GM12874 (cell line): ENCODE results near the gene EEF1A1.

ENCODE experiments used
- TF ChIP-seq, protein P1 (sequence below): IDR thresholded peaks from 2 replicates; pipeline ENCODE4 v1.5.1; 2011; ENCODE audit warnings: low read depth, mild to moderate bottlenecking, control low read depth, low read length, moderate library complexity; ENCODE audit not compliant: insufficient read depth

The EEF1A1 gene

DNA sequence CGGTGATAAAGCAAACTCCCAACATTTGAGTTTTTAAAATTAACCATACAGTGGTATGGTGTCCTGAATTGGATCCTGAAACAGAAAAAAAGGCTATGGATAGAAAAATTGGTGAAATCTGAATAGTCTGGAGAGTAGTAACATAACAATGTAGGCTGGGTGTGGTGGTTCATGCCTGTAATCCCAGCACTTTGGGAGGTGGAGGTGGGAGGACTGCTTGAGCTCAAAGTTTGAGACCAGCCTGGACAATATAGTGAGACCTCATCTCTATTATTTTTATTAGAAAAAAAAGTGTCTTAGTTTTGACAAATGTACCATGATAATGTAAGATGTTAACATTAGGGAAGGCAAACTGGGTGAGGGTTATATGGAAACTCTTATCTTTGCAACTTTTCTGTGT, 11.0 kb downstream of the EEF1A1 start:
- TF ChIP-seq, protein P1, sequence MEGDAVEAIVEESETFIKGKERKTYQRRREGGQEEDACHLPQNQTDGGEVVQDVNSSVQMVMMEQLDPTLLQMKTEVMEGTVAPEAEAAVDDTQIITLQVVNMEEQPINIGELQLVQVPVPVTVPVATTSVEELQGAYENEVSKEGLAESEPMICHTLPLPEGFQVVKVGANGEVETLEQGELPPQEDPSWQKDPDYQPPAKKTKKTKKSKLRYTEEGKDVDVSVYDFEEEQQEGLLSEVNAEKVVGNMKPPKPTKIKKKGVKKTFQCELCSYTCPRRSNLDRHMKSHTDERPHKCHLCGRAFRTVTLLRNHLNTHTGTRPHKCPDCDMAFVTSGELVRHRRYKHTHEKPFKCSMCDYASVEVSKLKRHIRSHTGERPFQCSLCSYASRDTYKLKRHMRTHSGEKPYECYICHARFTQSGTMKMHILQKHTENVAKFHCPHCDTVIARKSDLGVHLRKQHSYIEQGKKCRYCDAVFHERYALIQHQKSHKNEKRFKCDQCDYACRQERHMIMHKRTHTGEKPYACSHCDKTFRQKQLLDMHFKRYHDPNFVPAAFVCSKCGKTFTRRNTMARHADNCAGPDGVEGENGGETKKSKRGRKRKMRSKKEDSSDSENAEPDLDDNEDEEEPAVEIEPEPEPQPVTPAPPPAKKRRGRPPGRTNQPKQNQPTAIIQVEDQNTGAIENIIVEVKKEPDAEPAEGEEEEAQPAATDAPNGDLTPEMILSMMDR = no peak

DNA sequence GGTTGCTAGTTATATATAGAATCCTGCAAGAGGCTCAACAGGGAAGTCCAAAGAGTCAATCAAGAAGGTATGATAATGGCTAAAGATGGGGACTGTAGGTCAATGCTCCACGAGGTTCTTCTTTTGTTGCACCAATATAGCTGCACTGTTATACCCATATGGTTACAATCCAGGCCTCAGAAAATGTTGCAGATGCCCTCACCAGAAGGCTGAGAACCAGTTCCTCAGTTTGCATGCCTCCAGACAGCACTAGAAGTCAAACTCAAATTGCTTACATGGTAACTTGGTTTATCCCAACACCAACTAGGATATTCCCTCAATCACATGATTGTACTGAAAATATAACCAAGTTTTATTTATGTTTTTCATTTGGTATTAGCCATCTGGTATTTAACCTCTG, 12.1 kb downstream of the EEF1A1 start:
- TF ChIP-seq, protein P1 = no peak

DNA sequence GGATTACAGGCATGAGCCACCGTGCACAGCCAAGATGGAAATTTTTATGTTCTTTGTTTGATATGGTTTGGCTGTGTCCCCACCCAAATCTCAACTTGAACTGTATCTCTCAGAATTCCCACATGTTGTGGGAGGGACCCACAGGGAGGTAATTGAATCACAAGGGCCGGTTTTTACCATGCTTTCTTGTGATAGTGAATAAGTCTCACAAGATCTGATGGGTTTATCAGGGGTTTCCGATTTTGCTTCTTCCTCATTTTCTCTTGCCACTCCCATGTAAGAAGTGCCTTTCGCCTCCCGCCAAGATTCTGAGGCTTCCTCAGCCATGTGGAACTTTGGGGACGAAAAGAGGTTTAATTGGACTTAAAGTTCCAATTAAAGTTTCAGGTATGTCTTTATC, 14.6 kb downstream of the EEF1A1 start:
- TF ChIP-seq, protein P1 = no peak

DNA sequence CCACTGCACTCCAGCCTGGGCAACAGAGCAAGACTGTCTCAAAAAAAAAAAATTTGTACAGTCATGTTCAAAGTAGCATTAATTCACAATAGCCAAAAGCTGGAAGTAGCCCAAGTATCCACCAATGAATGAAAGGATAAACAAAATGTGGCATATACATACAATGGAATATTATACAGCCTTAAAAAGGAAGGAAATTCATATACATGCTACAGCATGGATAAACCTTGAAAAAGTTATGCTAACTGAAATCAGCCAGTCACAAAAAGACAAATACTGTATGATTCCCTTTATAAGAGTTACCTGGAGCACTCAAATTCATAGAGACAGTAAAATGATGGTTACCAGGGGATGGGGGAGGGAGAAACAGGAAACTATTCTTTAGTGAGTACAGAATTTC, 15.7 kb downstream of the EEF1A1 start:
- TF ChIP-seq, protein P1 = no peak

DNA sequence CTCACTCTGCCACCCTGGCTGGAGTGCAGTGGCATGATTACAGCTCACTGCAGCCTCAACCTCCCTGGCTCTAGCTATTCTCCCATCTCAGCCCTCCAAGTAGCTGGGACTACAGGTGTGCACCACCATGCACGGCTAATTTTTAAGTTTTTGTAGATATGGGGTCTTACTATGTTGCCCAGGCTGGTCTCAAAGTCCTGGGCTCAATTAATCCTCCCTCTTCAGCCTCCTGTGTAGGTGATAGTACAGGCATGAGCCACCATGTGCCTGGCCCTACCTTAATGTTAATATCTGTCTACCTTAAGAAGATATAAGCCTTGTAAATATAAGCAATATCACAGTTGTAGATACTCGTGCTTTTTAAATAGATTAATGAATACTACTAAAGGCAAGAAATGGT, 16.7 kb downstream of the EEF1A1 start:
- TF ChIP-seq, protein P1 = no peak

DNA sequence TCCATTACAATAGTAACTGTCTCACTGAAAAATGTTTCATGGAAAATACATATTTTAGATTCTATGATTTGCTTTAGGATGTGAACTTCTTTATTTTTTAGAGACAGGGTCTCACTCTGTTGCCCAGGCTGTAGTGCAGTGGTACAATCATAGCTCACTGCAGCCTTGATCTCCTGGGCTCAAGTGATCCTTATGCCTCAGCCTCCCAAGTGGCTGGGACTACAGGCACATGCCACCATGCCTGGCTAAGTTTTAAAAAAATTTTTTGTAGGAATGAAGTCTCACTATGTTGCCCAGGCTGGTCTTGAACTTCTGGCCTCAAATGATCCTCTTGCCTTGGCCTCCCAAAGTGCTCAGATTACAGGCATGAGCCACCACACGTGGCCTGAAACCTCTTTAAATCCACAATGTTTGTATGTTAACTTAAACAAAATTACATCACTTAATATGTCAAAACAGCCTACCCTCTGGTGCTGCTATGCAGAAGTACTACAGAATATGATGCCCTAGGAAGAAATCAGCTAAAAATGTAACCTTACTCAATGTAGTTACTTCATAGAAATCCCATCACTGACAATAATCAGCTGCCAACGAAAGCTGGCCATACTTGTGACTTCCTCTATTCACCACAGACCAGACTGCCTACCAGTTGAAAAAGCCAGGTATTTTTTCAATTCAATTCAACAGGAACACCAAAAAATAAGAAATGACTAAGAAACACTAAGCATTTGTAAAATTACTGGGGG, 17.6 kb downstream of the EEF1A1 start:
- TF ChIP-seq, protein P1 = no peak

DNA sequence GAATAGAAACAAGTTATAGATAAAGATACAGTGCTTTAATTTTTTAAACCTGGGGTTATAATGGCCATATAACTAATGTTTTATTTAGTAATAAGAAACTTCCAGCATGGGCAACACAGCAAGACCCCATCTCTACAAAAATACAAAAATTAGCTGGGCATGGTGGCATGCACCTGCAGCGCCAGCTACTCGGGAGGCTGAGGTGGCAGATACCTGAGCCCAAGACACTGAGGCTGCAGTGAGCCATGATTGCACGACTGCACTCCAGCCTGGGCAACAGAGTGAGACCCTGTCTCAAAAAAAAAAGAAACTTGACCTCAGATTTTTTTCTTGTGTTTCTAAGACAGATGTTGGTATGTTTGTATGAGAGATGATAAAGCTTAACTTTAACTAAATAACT, 22.9 kb downstream of the EEF1A1 start:
- TF ChIP-seq, protein P1 = no peak

DNA sequence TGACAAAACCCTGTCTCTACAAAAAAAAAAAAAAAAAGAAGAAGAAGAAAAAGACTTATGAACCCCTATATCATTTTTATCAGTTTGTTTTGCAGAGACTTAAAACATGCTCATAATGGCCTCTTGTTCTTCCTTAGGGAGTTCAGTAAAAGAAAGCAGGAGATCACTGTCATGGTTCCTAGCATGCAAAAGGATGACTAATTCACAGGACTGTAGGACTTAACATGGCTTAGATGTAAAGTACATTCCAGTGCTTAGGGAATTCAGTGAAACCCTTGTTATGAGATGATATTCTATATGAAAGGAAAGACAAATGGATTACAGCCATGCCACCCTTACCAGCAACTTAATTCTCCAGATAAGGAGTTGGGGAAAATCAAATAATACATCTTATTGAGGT, 29.5 kb downstream of the EEF1A1 start:
- TF ChIP-seq, protein P1 = no peak
